ENCODE results near the gene COX14.
"Not testable (repeated sequence)": the region's sequence is repeated elsewhere in the genome, so short reads cannot be mapped to it uniquely, and the experiment has no call there.

The COX14 gene

GRCh38 chr12:50121641-50122040 is 9.6 kb downstream of the COX14 start:
- no CpG with 5 or more reads among the region's 5 CpGs for WGBS (ENCODE audit: insufficient coverage, insufficient read length)
- no peak for DNase-seq (ENCODE audit: low read depth, low spot score)
- Histone ChIP-seq H3K4me3 (ENCODE audit: low read length) (no peak overlapping the region), H3K27ac (ENCODE audit: low read length) (no peak overlapping the region), H3K27me3 (ENCODE audit: control insufficient read depth, insufficient read depth, low read length) (no peaks in the 10 kb centered on the region), H3K9me3 (ENCODE audit: control insufficient read depth, insufficient read depth, low read length) (no peaks in the 10 kb centered on the region), H3K36me3 (ENCODE audit: control insufficient read depth, insufficient read depth, low read length) (no peaks in the 10 kb centered on the region), H3K4me1 (ENCODE audit: control insufficient read depth, insufficient read depth, low read length) (no peaks in the 10 kb centered on the region)

- DNase-seq (ENCODE audit: low read depth, low spot score) = no peak
- Histone ChIP-seq H3K4me1 (ENCODE audit: control insufficient read depth, insufficient read depth, low read length) (no peaks in the 10 kb centered on the region), H3K36me3 (ENCODE audit: control insufficient read depth, insufficient read depth, low read length) (no peaks in the 10 kb centered on the region), H3K27me3 (ENCODE audit: control insufficient read depth, insufficient read depth, low read length) (no peaks in the 10 kb centered on the region), H3K9me3 (ENCODE audit: control insufficient read depth, insufficient read depth, low read length) (no peaks in the 10 kb centered on the region), H3K27ac (ENCODE audit: low read length) (no peak overlapping the region), H3K4me3 (ENCODE audit: low read length) (no peak overlapping the region)
- no CpG with 5 or more reads among the region's 2 CpGs for WGBS (ENCODE audit: insufficient coverage, insufficient read length)
Observed at GRCh38 chr12:50123203-50123602, 11.2 kb downstream of the COX14 start.

- no peaks in the 10 kb centered on the region for H3K4me1 ChIP-seq (ENCODE audit: control insufficient read depth, insufficient read depth, low read length)
- WGBS (ENCODE audit: insufficient coverage, insufficient read length) = no CpG with 5 or more reads among the region's 2 CpGs
- DNase-seq (ENCODE audit: low read depth, low spot score) = no peak
- H3K27me3 ChIP-seq (ENCODE audit: control insufficient read depth, insufficient read depth, low read length) = no peaks in the 10 kb centered on the region
- H3K36me3 ChIP-seq (ENCODE audit: control insufficient read depth, insufficient read depth, low read length) = peaks cover 5% of the 10 kb centered on the region
- no peak overlapping the region for H3K27ac ChIP-seq (ENCODE audit: low read length)
- H3K4me3 ChIP-seq (ENCODE audit: low read length) = no peak overlapping the region
- no peaks in the 10 kb centered on the region for H3K9me3 ChIP-seq (ENCODE audit: control insufficient read depth, insufficient read depth, low read length)
Observed at GRCh38 chr12:50127546-50127945, 15.5 kb downstream of the COX14 start.

- no peaks in the 10 kb centered on the region for H3K9me3 ChIP-seq (ENCODE audit: control insufficient read depth, insufficient read depth, low read length)
- no peak for DNase-seq (ENCODE audit: low read depth, low spot score)
- H3K27ac ChIP-seq (ENCODE audit: low read length) = no peak overlapping the region
- no peaks in the 10 kb centered on the region for H3K27me3 ChIP-seq (ENCODE audit: control insufficient read depth, insufficient read depth, low read length)
- H3K4me3 ChIP-seq (ENCODE audit: low read length) = no peak overlapping the region
- no peaks in the 10 kb centered on the region for H3K4me1 ChIP-seq (ENCODE audit: control insufficient read depth, insufficient read depth, low read length)
- peaks cover 8% of the 10 kb centered on the region for H3K36me3 ChIP-seq (ENCODE audit: control insufficient read depth, insufficient read depth, low read length)
- WGBS (ENCODE audit: insufficient coverage, insufficient read length) = no CpG with 5 or more reads among the region's 4 CpGs
Observed at GRCh38 chr12:50129290-50129689, 17.3 kb downstream of the COX14 start.

- Histone ChIP-seq H3K4me1 (ENCODE audit: control insufficient read depth, insufficient read depth, low read length) (no peaks in the 10 kb centered on the region), H3K36me3 (ENCODE audit: control insufficient read depth, insufficient read depth, low read length) (peaks cover 14% of the 10 kb centered on the region), H3K4me3 (ENCODE audit: low read length) (no peak overlapping the region), H3K9me3 (ENCODE audit: control insufficient read depth, insufficient read depth, low read length) (no peaks in the 10 kb centered on the region), H3K27me3 (ENCODE audit: control insufficient read depth, insufficient read depth, low read length) (no peaks in the 10 kb centered on the region), H3K27ac (ENCODE audit: low read length) (no peak overlapping the region)
- DNase-seq (ENCODE audit: low read depth, low spot score) = no peak
- WGBS (ENCODE audit: insufficient coverage, insufficient read length) = no CpG with 5 or more reads among the region's 2 CpGs
Observed at GRCh38 chr12:50132505-50133135, 20.6 kb downstream of the COX14 start.

- no peak for DNase-seq (ENCODE audit: low read depth, low spot score)
Observed at GRCh38 chr12:50142993-50143392, 31.0 kb downstream of the COX14 start.

GRCh38 chr12:50145439-50145838 is 33.4 kb downstream of the COX14 start:
- H3K27ac ChIP-seq (ENCODE audit: low read length) = no peak overlapping the region
- no peak for DNase-seq (ENCODE audit: low read depth, low spot score)
- H3K4me3 ChIP-seq (ENCODE audit: low read length) = no peak overlapping the region
- H3K9me3 ChIP-seq (ENCODE audit: control insufficient read depth, insufficient read depth, low read length) = no peaks in the 10 kb centered on the region
- H3K4me1 ChIP-seq (ENCODE audit: control insufficient read depth, insufficient read depth, low read length) = no peaks in the 10 kb centered on the region
- WGBS (ENCODE audit: insufficient coverage, insufficient read length) = no CpG with 5 or more reads among the region's 2 CpGs
- no peaks in the 10 kb centered on the region for H3K36me3 ChIP-seq (ENCODE audit: control insufficient read depth, insufficient read depth, low read length)
- no peaks in the 10 kb centered on the region for H3K27me3 ChIP-seq (ENCODE audit: control insufficient read depth, insufficient read depth, low read length)

More at GRCh38 chr12:50142993-50143392, 31.0 kb downstream of the COX14 start:
- WGBS (ENCODE audit: insufficient coverage, insufficient read length) = no CpG with 5 or more reads among the region's 8 CpGs
- Histone ChIP-seq H3K27ac (ENCODE audit: low read length) (no peak overlapping the region), H3K4me1 (ENCODE audit: control insufficient read depth, insufficient read depth, low read length) (no peaks in the 10 kb centered on the region), H3K36me3 (ENCODE audit: control insufficient read depth, insufficient read depth, low read length) (no peaks in the 10 kb centered on the region; the same call in 1 of the 2 replicates), H3K4me3 (ENCODE audit: low read length) (no peak overlapping the region), H3K9me3 (ENCODE audit: control insufficient read depth, insufficient read depth, low read length) (no peaks in the 10 kb centered on the region), H3K27me3 (ENCODE audit: control insufficient read depth, insufficient read depth, low read length) (no peaks in the 10 kb centered on the region)

GRCh38 chr12:50147281-50147680 is 35.2 kb downstream of the COX14 start:
- no peaks in the 10 kb centered on the region for H3K9me3 ChIP-seq (ENCODE audit: control insufficient read depth, insufficient read depth, low read length)
- H3K36me3 ChIP-seq (ENCODE audit: control insufficient read depth, insufficient read depth, low read length) = no peaks in the 10 kb centered on the region
- no peaks in the 10 kb centered on the region for H3K4me1 ChIP-seq (ENCODE audit: control insufficient read depth, insufficient read depth, low read length)
- no CpG with 5 or more reads among the region's 4 CpGs for WGBS (ENCODE audit: insufficient coverage, insufficient read length)
- no peak overlapping the region for H3K27ac ChIP-seq (ENCODE audit: low read length)
- no peak for DNase-seq (ENCODE audit: low read depth, low spot score)
- H3K4me3 ChIP-seq (ENCODE audit: low read length) = no peak overlapping the region
- no peaks in the 10 kb centered on the region for H3K27me3 ChIP-seq (ENCODE audit: control insufficient read depth, insufficient read depth, low read length)

GRCh38 chr12:50148011-50148410 is 36.0 kb downstream of the COX14 start:
- H3K27me3 ChIP-seq (ENCODE audit: control insufficient read depth, insufficient read depth, low read length); H3K4me3 ChIP-seq (ENCODE audit: low read length); H3K27ac ChIP-seq (ENCODE audit: low read length); H3K4me1 ChIP-seq (ENCODE audit: control insufficient read depth, insufficient read depth, low read length); H3K9me3 ChIP-seq (ENCODE audit: control insufficient read depth, insufficient read depth, low read length); DNase-seq (ENCODE audit: low read depth, low spot score); H3K36me3 ChIP-seq (ENCODE audit: control insufficient read depth, insufficient read depth, low read length): not testable (repeated sequence)
- no CpG with 5 or more reads among the region's 6 CpGs for WGBS (ENCODE audit: insufficient coverage, insufficient read length)

GRCh38 chr12:50149311-50149710 is 37.3 kb downstream of the COX14 start:
- DNase-seq (ENCODE audit: low read depth, low spot score) = no peak
- H3K9me3 ChIP-seq (ENCODE audit: control insufficient read depth, insufficient read depth, low read length) = no peaks in the 10 kb centered on the region
- H3K27ac ChIP-seq (ENCODE audit: low read length) = no peak overlapping the region
- no peaks in the 10 kb centered on the region for H3K36me3 ChIP-seq (ENCODE audit: control insufficient read depth, insufficient read depth, low read length)
- no CpG with 5 or more reads among the region's 3 CpGs for WGBS (ENCODE audit: insufficient coverage, insufficient read length)
- H3K4me3 ChIP-seq (ENCODE audit: low read length) = no peak overlapping the region
- H3K4me1 ChIP-seq (ENCODE audit: control insufficient read depth, insufficient read depth, low read length) = no peaks in the 10 kb centered on the region
- no peaks in the 10 kb centered on the region for H3K27me3 ChIP-seq (ENCODE audit: control insufficient read depth, insufficient read depth, low read length)

- WGBS (ENCODE audit: insufficient coverage, insufficient read length) = 100% methylated on average over 1 of the region's 1 CpG
- no peaks in the 10 kb centered on the region for H3K4me1 ChIP-seq (ENCODE audit: control insufficient read depth, insufficient read depth, low read length)
- no peaks in the 10 kb centered on the region for H3K9me3 ChIP-seq (ENCODE audit: control insufficient read depth, insufficient read depth, low read length)
- H3K27me3 ChIP-seq (ENCODE audit: control insufficient read depth, insufficient read depth, low read length) = no peaks in the 10 kb centered on the region
- no peak overlapping the region for H3K4me3 ChIP-seq (ENCODE audit: low read length)
- no peak overlapping the region for H3K27ac ChIP-seq (ENCODE audit: low read length)
- no peak for DNase-seq (ENCODE audit: low read depth, low spot score)
- no peaks in the 10 kb centered on the region for H3K36me3 ChIP-seq (ENCODE audit: control insufficient read depth, insufficient read depth, low read length)
Observed at GRCh38 chr12:50151047-50151687, 39.1 kb downstream of the COX14 start.
